IMR-90 (cell line): ENCODE data around the gene AFDN. TPM values are rescaled to one million over a fixed set of nuclear protein-coding genes. Genes with fewer than 3 reads are reported as not detected.

ENCODE experiments used
- ATAC-seq: fragments of 200-7000 bp; cut with Tn5 transposase; 2 replicates; pipeline ENCODE4 v1.9.1; 2020; ENCODE audit warnings: low read depth, mild to moderate bottlenecking, moderate library complexity
- BruUV-seq: library from RNA; stranded (reverse); fragments of 400-500 nt; replicated peaks from 2 replicates; lab custom pipeline; 2021; lab: Mats Ljungman, UMichigan
- CTCF ChIA-PET: fragments of 300-600 bp; formaldehyde crosslinking; extraction: SDS; loops from one replicate; lab custom pipeline; 2021; ENCODE audit warnings: antibody characterized with exemption; lab: Yijun Ruan, JAX
- POLR2A ChIA-PET: fragments of 300-600 bp; sonication (Branson Sonifier 250); formaldehyde crosslinking; loops from one replicate; lab custom pipeline; 2022; ENCODE audit warnings: antibody characterized with exemption; ENCODE audit not compliant: unreplicated experiment; lab: Charles Lee
- DNase-seq: peaks from one replicate; pipeline ENCODE4 v3.0.0; 2013
- H2AFZ ChIP-seq: replicated peaks from 2 replicates; pipeline ENCODE3; 2013; ENCODE audit warnings: low read length, mild to moderate bottlenecking; ENCODE audit not compliant: poor library complexity
- H2AK5ac ChIP-seq: 2 replicates; pipeline ENCODE4 v1.6.1; 2013; ENCODE audit warnings: low read depth, low read length, inconsistent platforms
- H2AK9ac ChIP-seq: replicated peaks from 2 replicates; pipeline ENCODE3; 2013; ENCODE audit warnings: mild to moderate bottlenecking, low read depth, low read length, moderate library complexity; ENCODE audit not compliant: poor library complexity
- H2BK120ac ChIP-seq: 2 replicates; pipeline ENCODE4 v1.6.1; 2013; ENCODE audit warnings: low read depth, low read length, inconsistent platforms
- H2BK15ac ChIP-seq: 3 replicates; pipeline ENCODE4 v1.6.1; 2013; ENCODE audit warnings: low read depth, low read length, inconsistent platforms
- H2BK20ac ChIP-seq: 2 replicates; pipeline ENCODE4 v1.6.1; 2013; ENCODE audit warnings: low read depth, mild to moderate bottlenecking, inconsistent platforms, low read length, moderate library complexity
- H2BK5ac ChIP-seq: 2 replicates; pipeline ENCODE4 v1.6.1; 2013; ENCODE audit warnings: mild to moderate bottlenecking, low read depth, low read length, inconsistent platforms; ENCODE audit not compliant: poor library complexity, severe bottlenecking
- H3K14ac ChIP-seq: replicated peaks from 2 replicates; pipeline ENCODE4 v1.6.1; 2013; ENCODE audit warnings: low read depth, low read length, inconsistent platforms
- H3K18ac ChIP-seq: 2 replicates; pipeline ENCODE4 v1.6.1; 2013; ENCODE audit warnings: low read depth, low read length, control low read depth
- H3K23ac ChIP-seq: 2 replicates; pipeline ENCODE4 v1.6.1; 2013; ENCODE audit warnings: low read depth, low read length, inconsistent platforms
- H3K27ac ChIP-seq: 2 replicates; pipeline ENCODE4 v1.5.1; 2013; ENCODE audit warnings: mild to moderate bottlenecking, control low read depth, low read length; ENCODE audit not compliant: insufficient read depth
- H3K27me3 ChIP-seq: 2 replicates; pipeline ENCODE4 v1.6.1; 2013; ENCODE audit warnings: low read length; ENCODE audit not compliant: control insufficient read depth, insufficient read depth
- H3K36me3 ChIP-seq: 2 replicates; pipeline ENCODE4 v1.6.1; 2013; ENCODE audit warnings: low read length, mixed read lengths; ENCODE audit not compliant: control insufficient read depth, insufficient read depth
- H3K4ac ChIP-seq: 2 replicates; pipeline ENCODE4 v1.6.1; 2013; ENCODE audit warnings: low read depth, low read length, inconsistent platforms
- H3K4me1 ChIP-seq: 2 replicates; pipeline ENCODE4 v1.6.1; 2013; ENCODE audit warnings: low read length, mixed read lengths; ENCODE audit not compliant: control insufficient read depth, insufficient read depth
- H3K4me2 ChIP-seq: 2 replicates; pipeline ENCODE4 v1.6.1; 2013; ENCODE audit warnings: low read depth, mild to moderate bottlenecking, control low read depth, low read length, moderate library complexity
- H3K4me3 ChIP-seq: 2 replicates; pipeline ENCODE4 v1.5.1; 2013; ENCODE audit warnings: low read depth, mild to moderate bottlenecking, control low read depth, low read length, moderate library complexity; ENCODE audit not compliant: insufficient read depth
- H3K56ac ChIP-seq: 2 replicates; pipeline ENCODE4 v1.6.1; 2013; ENCODE audit warnings: low read length, inconsistent platforms; ENCODE audit not compliant: insufficient read depth; ENCODE audit errors: extremely low read depth
- H3K79me1 ChIP-seq, 2 experiments: 2 replicates each; pipeline ENCODE4 v1.6.1; 2013; ENCODE audit warnings: low read length in 2 of 2, inconsistent platforms in 1 of 2, low read depth in 1 of 2
- H3K9ac ChIP-seq: 2 replicates; pipeline ENCODE4 v1.6.1; 2013; ENCODE audit warnings: low read depth, low read length, control low read depth
- H3K9me1 ChIP-seq: 2 replicates; pipeline ENCODE4 v1.6.1; 2013; ENCODE audit warnings: low read length, inconsistent platforms; ENCODE audit not compliant: insufficient read depth
- H3K9me3 ChIP-seq: 2 replicates; pipeline ENCODE4 v1.6.1; 2013; ENCODE audit warnings: low read length; ENCODE audit not compliant: control insufficient read depth, insufficient read depth
- H4K20me1 ChIP-seq: 2 replicates; pipeline ENCODE4 v1.6.1; 2013; ENCODE audit warnings: low read length, inconsistent platforms; ENCODE audit not compliant: insufficient read depth
- H4K5ac ChIP-seq: 2 replicates; pipeline ENCODE4 v1.6.1; 2013; ENCODE audit warnings: mild to moderate bottlenecking, low read depth, low read length, control low read depth
- H4K8ac ChIP-seq, 2 experiments: 2 replicates each; pipeline ENCODE4 v1.6.1; 2013; ENCODE audit warnings: low read depth in 2 of 2, low read length in 2 of 2, control low read depth in 1 of 2, inconsistent platforms in 1 of 2
- H4K91ac ChIP-seq: 2 replicates; pipeline ENCODE4 v1.6.1; 2013; ENCODE audit warnings: low read depth, low read length, inconsistent platforms; ENCODE audit not compliant: insufficient read depth
- BHLHE40 ChIP-seq: fragments of 150-350 bp; IDR thresholded peaks from 2 replicates; pipeline ENCODE4 v1.6.1; 2016; ENCODE audit warnings: mild to moderate bottlenecking, low read depth, low read length
- CEBPB ChIP-seq: IDR thresholded peaks from 2 replicates; pipeline ENCODE4 v1.6.1; 2012; ENCODE audit warnings: low read depth, low read length, improper control_type of control experiment
- CHD1 ChIP-seq: IDR thresholded peaks from 2 replicates; pipeline ENCODE4 v1.6.1; 2012; ENCODE audit warnings: low read depth, low read length, improper control_type of control experiment
- CTCF ChIP-seq: conservative IDR thresholded peaks from 2 replicates; pipeline ENCODE4 v1.5.1; 2012; ENCODE audit warnings: mild to moderate bottlenecking, low read depth, low read length, improper control_type of control experiment
- ELK1 ChIP-seq: fragments of 150-350 bp; IDR thresholded peaks from 2 replicates; pipeline ENCODE4 v1.6.1; 2016; ENCODE audit warnings: low read depth, mild to moderate bottlenecking, low read length, moderate library complexity, borderline replicate concordance
- FOS ChIP-seq: fragments of 150-350 bp; IDR thresholded peaks from 2 replicates; pipeline ENCODE4 v1.6.1; 2016; ENCODE audit warnings: low read depth, low read length
- MAFK ChIP-seq: IDR thresholded peaks from 2 replicates; pipeline ENCODE4 v1.6.1; 2012; ENCODE audit warnings: low read depth, low read length, improper control_type of control experiment
- MAZ ChIP-seq: IDR thresholded peaks from 2 replicates; pipeline ENCODE4 v1.6.1; 2012; ENCODE audit warnings: low read depth, mild to moderate bottlenecking, low read length, improper control_type of control experiment, moderate library complexity, borderline replicate concordance
- MXI1 ChIP-seq: IDR thresholded peaks from 2 replicates; pipeline ENCODE4 v1.6.1; 2012; ENCODE audit warnings: low read depth, mild to moderate bottlenecking, low read length, moderate library complexity, borderline replicate concordance
- NFE2L2 ChIP-seq: fragments of 150-350 bp; IDR thresholded peaks from 2 replicates; pipeline ENCODE4 v1.6.1; 2016; ENCODE audit warnings: low read depth, mild to moderate bottlenecking, low read length
- POLR2A ChIP-seq: IDR thresholded peaks from 2 replicates; pipeline ENCODE4 v1.6.1; 2012; ENCODE audit warnings: mild to moderate bottlenecking, low read depth, low read length
- RAD21 ChIP-seq: IDR thresholded peaks from 2 replicates; pipeline ENCODE4 v1.6.1; 2012; ENCODE audit warnings: low read length, improper control_type of control experiment
- RFX5 ChIP-seq: IDR thresholded peaks from 2 replicates; pipeline ENCODE4 v1.8.0; 2012; ENCODE audit warnings: low read depth, mild to moderate bottlenecking, low read length, moderate library complexity
- SMC3 ChIP-seq: fragments of 150-350 bp; IDR thresholded peaks from 2 replicates; pipeline ENCODE4 v1.6.1; 2016; ENCODE audit warnings: low read depth, mild to moderate bottlenecking, antibody characterized with exemption, low read length, moderate library complexity
- USF2 ChIP-seq: fragments of 150-350 bp; IDR thresholded peaks from 2 replicates; pipeline ENCODE4 v1.6.1; 2017; ENCODE audit warnings: mild to moderate bottlenecking, antibody characterized with exemption, low read length, low read depth
- WGBS, 2 experiments: methylation state at CpG; one replicate each; pipeline versions ENCODE4 v1.1.5 to v1.1.7; 2013; ENCODE audit warnings: missing lambda C conversion rate in 2 of 2; ENCODE audit not compliant: insufficient read length in 1 of 2; ENCODE audit errors: extremely low coverage in 2 of 2; 5-methylcytosine and 5-hydroxymethylcytosine counted together
- dilution Hi-C: fragments of 300-500 bp; cut with HindIII; formaldehyde crosslinking; loops from one replicate; pipeline ENCODE4 v1.14.3; 2018; ENCODE audit warnings: low sequenced_read_pairs; ENCODE audit not compliant: unreplicated experiment
- in situ Hi-C: fragments of 300-500 bp; cut with MboI; formaldehyde crosslinking; loops from 3 replicates; pipeline ENCODE4 v1.14.3; 2019; ENCODE audit warnings: low sequenced_read_pairs, inconsistent platforms, mixed read lengths
- intact Hi-C: fragments of 100-400 bp; cut with micrococcal nuclease; formaldehyde crosslinking; loops from 2 replicates; pipeline ENCODE4 v1.10.0; 2022
- polyA plus RNA-seq, 3 experiments: library from polyadenylated mRNA; depleted of rRNA; stranded (reverse); fragments of >200 nt; gene quantifications; 2 replicates each; pipeline ENCODE4 v1.2.3, GENCODE V29; 2012; ENCODE audit warnings: low replicate concordance in 1 of 3
- total RNA-seq: library from RNA; depleted of rRNA; stranded (reverse); fragments of >200 nt; gene quantifications from 2 replicates; pipeline ENCODE4 v1.2.3, GENCODE V29; 2012

Gene AFDN
- total and polyA plus RNA-seq, 2 of the 4 experiments (the other 2 are of a cell fraction), result 11.6 to 20.8 TPM

- peaks cover 18% of the 10 kb centered on the region for H3K27me3 ChIP-seq
- H3K4me3 ChIP-seq, result no peak overlapping the region
- no peak overlapping the region for H4K8ac ChIP-seq
- ATAC-seq, result no peak
- H3K4me2 ChIP-seq, result no peak overlapping the region
- H3K56ac ChIP-seq, result no peak overlapping the region
- ChIA-PET CTCF (no interaction called here), POLR2A (no interaction called here)
- H3K18ac ChIP-seq, result no peak overlapping the region
- H3K9me3 ChIP-seq, result no peaks in the 10 kb centered on the region
- WGBS, 2 experiments, result 70% methylated on average over 6 of the region's 43 CpGs; no CpG with 5 or more reads in 1 of the 2 experiments
- H2BK20ac ChIP-seq, result no peak overlapping the region
- H4K5ac ChIP-seq, result no peak overlapping the region
- H3K27ac ChIP-seq, result no peak overlapping the region
- H3K14ac ChIP-seq, result no peak overlapping the region
- no peak overlapping the region for H4K91ac ChIP-seq
- no peak for DNase-seq
- peak overlapping the region; percentile 72 for H2AFZ ChIP-seq
- in situ Hi-C loops, result no loop called here
- H2BK15ac ChIP-seq, result no peak overlapping the region
- H3K4ac ChIP-seq, result no peak overlapping the region
- no peaks in the 10 kb centered on the region; the same call in 1 of the 2 replicates for H3K4me1 ChIP-seq
- no peaks in the 10 kb centered on the region for H4K20me1 ChIP-seq
- no peak overlapping the region for H2AK5ac ChIP-seq
- intact Hi-C loops, result no loop called here
- H3K9me1 ChIP-seq, result no peaks in the 10 kb centered on the region; the same call in 1 of the 2 replicates
- H2BK120ac ChIP-seq, result no peak overlapping the region
- BruUV-seq, result no TSS peak
- no peaks in the 10 kb centered on the region for H3K36me3 ChIP-seq
- H3K79me1 ChIP-seq, result no peaks in the 10 kb centered on the region
- H3K23ac ChIP-seq, result no peak overlapping the region
- dilution Hi-C loops, result no loop called here
- H3K9ac ChIP-seq, result no peak overlapping the region
- H2BK5ac ChIP-seq, result no peak overlapping the region
- H2AK9ac ChIP-seq, result no peak overlapping the region
- TF ChIP-seq MXI1 (no peak), CTCF (no peak), NFE2L2 (no peak), POLR2A (no peak), RFX5 (no peak), MAZ (no peak), RAD21 (no peak), CHD1 (no peak), FOS (no peak), ELK1 (no peak), USF2 (no peak), BHLHE40 (no peak), MAFK (no peak), CEBPB (no peak), SMC3 (no peak)
Measured at GRCh38 chr6:167996424-167997199, 169.9 kb downstream of the AFDN start.
